Nephron progenitor cell (in vitro differentiated cells): ENCODE data around the gene DDX24.

ENCODE experiments used
- DNase-seq: peaks from one replicate; pipeline ENCODE4 v3.0.0; 2021
- H3K27ac Mint-ChIP-seq: 2 replicates; pipeline ENCODE4 v1.8.0; 2021; ENCODE audit warnings: mild to moderate bottlenecking, moderate library complexity, mixed read lengths
- H3K27me3 Mint-ChIP-seq: 2 replicates; pipeline ENCODE4 v1.8.0; 2021; ENCODE audit warnings: mild to moderate bottlenecking, low read depth, mixed read lengths; ENCODE audit not compliant: poor library complexity
- H3K36me3 Mint-ChIP-seq: 2 replicates; pipeline ENCODE4 v1.8.0; 2021; ENCODE audit warnings: low read depth, mixed read lengths
- H3K4me1 Mint-ChIP-seq: 2 replicates; pipeline ENCODE4 v1.8.0; 2021; ENCODE audit warnings: mixed read lengths
- H3K4me3 Mint-ChIP-seq: 2 replicates; pipeline ENCODE4 v1.8.0; 2021; ENCODE audit warnings: mild to moderate bottlenecking, moderate library complexity, mixed read lengths
- H3K9me3 Mint-ChIP-seq: 2 replicates; pipeline ENCODE4 v1.8.0; 2021; ENCODE audit warnings: mild to moderate bottlenecking, moderate library complexity, mixed read lengths
- TF ChIP-seq, protein P1 (sequence below): fragments of 200-600 bp; sonication (generic); IDR thresholded peaks from 2 replicates; pipeline ENCODE4 v1.5.0; 2021; ENCODE audit warnings: antibody characterized with exemption

DDX24 gene

GRCh38 chr14:94126800-94127199 lies 45.8 kb upstream of the DDX24 start:
- H3K9me3 Mint-ChIP-seq: peaks cover 15% of the 10 kb centered on the region
- TF ChIP-seq, protein P1, sequence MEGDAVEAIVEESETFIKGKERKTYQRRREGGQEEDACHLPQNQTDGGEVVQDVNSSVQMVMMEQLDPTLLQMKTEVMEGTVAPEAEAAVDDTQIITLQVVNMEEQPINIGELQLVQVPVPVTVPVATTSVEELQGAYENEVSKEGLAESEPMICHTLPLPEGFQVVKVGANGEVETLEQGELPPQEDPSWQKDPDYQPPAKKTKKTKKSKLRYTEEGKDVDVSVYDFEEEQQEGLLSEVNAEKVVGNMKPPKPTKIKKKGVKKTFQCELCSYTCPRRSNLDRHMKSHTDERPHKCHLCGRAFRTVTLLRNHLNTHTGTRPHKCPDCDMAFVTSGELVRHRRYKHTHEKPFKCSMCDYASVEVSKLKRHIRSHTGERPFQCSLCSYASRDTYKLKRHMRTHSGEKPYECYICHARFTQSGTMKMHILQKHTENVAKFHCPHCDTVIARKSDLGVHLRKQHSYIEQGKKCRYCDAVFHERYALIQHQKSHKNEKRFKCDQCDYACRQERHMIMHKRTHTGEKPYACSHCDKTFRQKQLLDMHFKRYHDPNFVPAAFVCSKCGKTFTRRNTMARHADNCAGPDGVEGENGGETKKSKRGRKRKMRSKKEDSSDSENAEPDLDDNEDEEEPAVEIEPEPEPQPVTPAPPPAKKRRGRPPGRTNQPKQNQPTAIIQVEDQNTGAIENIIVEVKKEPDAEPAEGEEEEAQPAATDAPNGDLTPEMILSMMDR: no peak
- H3K27me3 Mint-ChIP-seq: peaks cover 20% of the 10 kb centered on the region
- H3K4me1 Mint-ChIP-seq: peaks cover 21% of the 10 kb centered on the region
- H3K4me3 Mint-ChIP-seq: no peak overlapping the region
- H3K27ac Mint-ChIP-seq: no peak overlapping the region
- H3K36me3 Mint-ChIP-seq: no peaks in the 10 kb centered on the region
- DNase-seq: no peak

DNA sequence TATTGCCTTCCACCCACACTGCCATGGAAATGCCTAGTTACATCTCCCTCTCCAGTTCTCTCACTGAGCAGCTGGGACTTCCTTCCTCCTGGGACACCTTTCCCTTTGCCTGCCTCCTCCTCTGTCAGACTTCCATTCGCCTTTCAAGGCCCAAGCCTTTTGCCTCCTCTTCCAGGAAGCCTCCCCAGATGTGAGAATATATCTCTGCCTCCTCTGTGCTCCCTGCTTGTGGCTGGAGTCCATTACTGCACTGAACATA lies 45.3 kb upstream of the DDX24 start:
- H3K4me3 Mint-ChIP-seq: no peak overlapping the region
- TF ChIP-seq, protein P1: no peak
- H3K4me1 Mint-ChIP-seq: peaks cover 21% of the 10 kb centered on the region
- no peak for DNase-seq
- H3K27ac Mint-ChIP-seq: no peak overlapping the region
- peaks cover 17% of the 10 kb centered on the region for H3K9me3 Mint-ChIP-seq
- peaks cover 20% of the 10 kb centered on the region for H3K27me3 Mint-ChIP-seq
- no peaks in the 10 kb centered on the region for H3K36me3 Mint-ChIP-seq

DNA sequence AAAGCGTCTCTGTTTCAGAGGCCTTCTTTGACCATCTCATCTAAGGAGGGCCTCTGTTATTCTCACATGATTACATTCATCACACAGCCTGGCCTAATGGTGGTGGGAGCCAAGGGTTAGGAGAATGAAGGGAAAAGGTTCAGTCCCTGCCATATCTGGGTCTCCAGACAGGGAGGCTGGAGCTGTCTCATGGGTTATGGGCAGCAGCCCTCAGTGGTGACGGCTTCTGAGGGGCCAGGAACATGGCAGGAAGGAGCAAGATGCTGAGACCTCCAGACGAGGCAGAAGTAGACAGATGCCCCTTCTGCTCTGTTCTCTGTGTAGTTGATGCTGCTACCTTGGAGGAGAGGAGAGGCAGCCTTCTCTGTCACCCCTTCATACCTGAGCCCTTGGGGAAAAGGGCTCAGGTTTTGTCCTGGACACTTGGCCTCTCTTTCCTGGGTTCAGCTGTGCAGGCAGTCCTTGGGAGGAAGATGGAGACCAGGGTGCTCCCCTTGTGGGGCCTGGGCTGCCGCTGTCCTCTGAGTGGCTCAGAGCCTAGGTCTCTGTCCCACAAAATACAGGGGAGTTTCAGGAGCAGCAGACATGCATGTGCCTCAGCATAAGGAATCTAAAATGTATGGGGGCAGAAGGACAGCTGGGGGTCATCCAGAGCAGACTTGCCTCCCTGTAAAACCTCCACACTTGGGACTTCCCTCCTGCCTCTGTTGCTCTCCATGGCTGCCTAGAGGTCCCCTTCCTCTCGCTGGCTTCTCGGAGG lies 44.8 kb upstream of the DDX24 start:
- TF ChIP-seq, protein P1: no peak
- peaks cover 25% of the 10 kb centered on the region for H3K27me3 Mint-ChIP-seq
- H3K4me1 Mint-ChIP-seq: peaks cover 21% of the 10 kb centered on the region
- no peak for DNase-seq
- no peaks in the 10 kb centered on the region for H3K36me3 Mint-ChIP-seq
- H3K4me3 Mint-ChIP-seq: no peak overlapping the region
- H3K9me3 Mint-ChIP-seq: peaks cover 22% of the 10 kb centered on the region
- H3K27ac Mint-ChIP-seq: no peak overlapping the region

DNA sequence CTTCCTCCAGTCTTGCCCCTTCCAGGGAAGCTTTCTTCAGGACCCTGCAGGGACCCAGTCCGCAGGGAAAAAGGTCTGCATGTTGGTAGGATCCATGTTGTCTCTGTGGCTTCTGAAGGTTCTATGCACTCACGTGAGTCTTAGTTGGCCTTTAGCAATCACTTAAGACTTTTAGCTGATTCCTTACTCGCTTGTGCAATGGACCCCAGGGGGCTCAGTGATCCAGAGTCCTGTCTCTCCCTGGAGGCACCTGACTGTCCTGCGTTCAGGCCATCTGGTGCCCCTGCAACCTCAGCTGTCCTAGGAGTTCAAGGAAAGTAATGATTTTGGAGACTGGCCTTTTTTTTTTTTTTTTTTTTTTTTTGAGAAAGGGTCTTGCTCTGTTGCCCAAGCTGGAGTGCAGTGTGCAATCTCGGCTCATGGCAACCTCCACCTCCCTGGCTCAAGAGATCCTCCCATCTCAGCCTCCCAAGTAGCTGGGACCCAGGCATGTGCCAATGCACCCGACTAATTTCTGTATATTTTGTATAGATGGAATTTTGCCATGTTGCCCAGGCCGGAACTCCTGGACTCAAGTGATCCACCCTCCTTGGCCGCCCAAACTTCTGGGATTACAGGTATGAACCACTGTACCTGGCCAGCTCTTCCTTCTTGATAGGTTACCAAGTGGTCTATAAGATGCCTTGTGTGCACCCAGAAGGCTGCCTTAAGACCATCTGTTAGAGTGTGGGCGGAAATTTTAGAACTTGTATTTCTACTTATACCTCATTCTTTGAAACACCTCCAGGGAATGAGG lies 43.8 kb upstream of the DDX24 start:
- H3K27me3 Mint-ChIP-seq: peaks cover 27% of the 10 kb centered on the region
- TF ChIP-seq, protein P1: no peak
- no peak overlapping the region for H3K27ac Mint-ChIP-seq
- no peak overlapping the region for H3K4me3 Mint-ChIP-seq
- H3K4me1 Mint-ChIP-seq: peaks cover 12% of the 10 kb centered on the region
- DNase-seq: no peak
- H3K36me3 Mint-ChIP-seq: no peaks in the 10 kb centered on the region
- H3K9me3 Mint-ChIP-seq: peaks cover 28% of the 10 kb centered on the region

DNA sequence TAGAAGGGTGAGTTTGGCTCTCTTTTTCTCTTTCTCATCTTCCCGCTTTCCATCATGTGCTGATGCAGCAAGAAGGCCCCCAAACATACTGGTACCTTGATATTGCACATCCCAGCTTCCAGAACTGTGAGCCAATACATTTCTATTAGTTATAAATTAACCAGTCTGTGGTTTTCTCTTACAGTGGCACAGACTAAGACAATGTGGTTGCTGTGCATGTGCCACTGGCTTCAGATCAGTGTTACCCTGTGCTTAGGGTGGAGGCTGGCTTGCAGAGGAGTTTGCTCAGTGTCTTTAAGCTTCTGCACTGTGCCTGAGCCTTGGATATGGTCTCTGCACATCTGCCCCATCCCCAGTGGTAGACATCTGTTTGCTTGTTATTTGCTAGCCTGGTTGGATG lies 42.9 kb upstream of the DDX24 start:
- DNase-seq: no peak
- Mint-ChIP-seq H3K36me3 (no peaks in the 10 kb centered on the region), H3K27me3 (peaks cover 25% of the 10 kb centered on the region), H3K4me1 (peaks cover 5% of the 10 kb centered on the region), H3K4me3 (no peak overlapping the region), H3K9me3 (peaks cover 34% of the 10 kb centered on the region), H3K27ac (no peak overlapping the region)
- TF ChIP-seq, protein P1: no peak
